Globus pallidus (tissue), 1 donor: Measurements from ENCODE around the gene TMEM185B.

Experiments
- DNase-seq: peaks from one replicate; pipeline ENCODE4 v3.0.0-alpha.2; 2015; ENCODE audit warnings: low spot score

Gene TMEM185B

GRCh38 chr2:120231564-120231973 is 8.4 kb upstream of the TMEM185B start:
- no peak for DNase-seq

DNA sequence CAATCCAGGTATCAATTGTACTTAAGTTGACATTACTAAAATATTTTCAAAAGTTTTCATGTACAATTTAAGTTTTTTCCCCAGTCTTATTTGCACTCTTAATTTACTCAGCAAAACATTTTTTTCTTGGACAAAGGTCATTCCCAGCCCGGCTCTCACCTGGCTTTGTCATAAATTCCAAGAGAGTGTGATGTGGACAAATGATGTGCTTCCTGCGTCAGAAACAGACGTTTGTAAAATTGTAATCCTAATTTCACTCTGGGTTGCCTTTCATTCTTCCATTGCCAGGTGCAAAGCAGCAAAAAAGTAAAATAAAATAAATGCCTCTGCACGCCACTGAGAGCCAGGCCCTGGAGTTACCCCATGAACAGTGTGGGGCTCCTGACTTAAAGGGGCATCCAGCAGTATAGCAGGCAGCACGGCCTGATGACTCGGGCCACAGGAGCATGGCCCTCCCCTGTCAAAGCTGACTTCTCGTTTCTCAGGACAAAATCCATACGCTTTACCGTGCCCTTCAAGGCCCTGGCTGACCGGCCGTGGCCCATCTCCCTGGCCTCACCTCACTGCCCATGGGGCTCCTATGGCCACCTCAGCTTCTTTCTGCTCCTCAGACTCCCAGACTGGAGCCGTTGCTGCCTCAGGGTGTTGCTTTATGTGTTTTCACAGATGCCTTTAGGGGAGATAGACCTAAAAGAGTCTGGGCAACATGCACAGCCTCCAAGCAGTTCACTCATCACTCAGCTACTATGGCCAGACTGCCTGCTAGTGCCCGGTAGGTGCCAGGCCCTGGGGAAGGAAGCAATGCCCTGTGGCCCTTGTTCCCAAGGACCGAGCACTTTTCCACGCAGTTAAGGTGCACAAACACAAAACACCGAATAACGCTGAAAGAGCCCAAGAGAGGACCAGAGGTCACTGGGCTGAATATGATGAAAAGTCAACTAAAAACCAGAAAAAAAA is 7.6 kb upstream of the TMEM185B start:
- no peak for DNase-seq

- DNase-seq: no peak
Measured at GRCh38 chr2:120229341-120229740, 6.1 kb upstream of the TMEM185B start.

- no peak for DNase-seq
Measured at GRCh38 chr2:120228503-120228902, 5.3 kb upstream of the TMEM185B start.

DNA sequence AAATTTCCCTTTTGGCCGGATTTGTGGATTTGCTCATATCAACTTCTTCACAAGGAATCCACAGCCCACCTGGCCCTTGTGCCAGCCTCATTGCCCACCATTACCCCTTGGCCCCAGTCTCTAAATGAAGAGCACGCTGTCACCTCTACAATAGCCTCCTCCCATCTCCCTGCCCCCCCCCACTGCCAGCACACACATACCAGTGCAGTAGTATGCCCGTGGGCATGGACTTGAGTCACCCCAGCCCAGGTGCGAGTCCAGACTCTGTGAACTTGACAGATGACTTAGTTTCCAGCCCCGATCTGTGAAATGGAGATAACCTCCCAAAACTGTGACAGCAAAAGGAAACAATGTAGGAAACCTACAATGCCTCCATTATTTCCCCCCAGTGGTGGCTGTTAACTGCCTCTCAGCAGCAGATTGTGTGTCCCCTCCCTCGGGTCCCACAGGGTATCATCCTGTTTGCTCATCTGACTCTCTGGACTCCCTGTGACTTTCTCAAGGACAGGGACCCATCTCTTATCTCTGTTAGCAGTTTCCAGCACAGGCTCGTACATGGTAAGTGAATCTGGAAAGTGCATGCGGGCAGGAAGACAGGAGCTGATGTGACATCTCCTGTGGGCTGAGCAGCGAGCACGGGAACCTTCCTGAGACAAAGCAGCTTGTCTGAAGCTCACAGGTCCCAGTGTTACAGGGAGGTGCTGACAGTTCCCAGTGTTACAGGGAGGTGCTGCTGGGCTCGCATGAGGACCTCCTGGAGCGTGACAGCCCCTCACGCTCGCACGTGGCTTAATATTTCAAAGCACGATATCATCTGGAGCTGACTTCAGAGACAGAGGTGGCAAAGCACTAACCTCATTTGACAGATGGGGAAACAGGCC is 4.2 kb upstream of the TMEM185B start:
- DNase-seq: no peak

- DNase-seq: no peak
Measured at GRCh38 chr2:120226316-120226715, 3.1 kb upstream of the TMEM185B start.

- DNase-seq: no peak
Measured at GRCh38 chr2:120225549-120226065, 2.4 kb upstream of the TMEM185B start.

DNA sequence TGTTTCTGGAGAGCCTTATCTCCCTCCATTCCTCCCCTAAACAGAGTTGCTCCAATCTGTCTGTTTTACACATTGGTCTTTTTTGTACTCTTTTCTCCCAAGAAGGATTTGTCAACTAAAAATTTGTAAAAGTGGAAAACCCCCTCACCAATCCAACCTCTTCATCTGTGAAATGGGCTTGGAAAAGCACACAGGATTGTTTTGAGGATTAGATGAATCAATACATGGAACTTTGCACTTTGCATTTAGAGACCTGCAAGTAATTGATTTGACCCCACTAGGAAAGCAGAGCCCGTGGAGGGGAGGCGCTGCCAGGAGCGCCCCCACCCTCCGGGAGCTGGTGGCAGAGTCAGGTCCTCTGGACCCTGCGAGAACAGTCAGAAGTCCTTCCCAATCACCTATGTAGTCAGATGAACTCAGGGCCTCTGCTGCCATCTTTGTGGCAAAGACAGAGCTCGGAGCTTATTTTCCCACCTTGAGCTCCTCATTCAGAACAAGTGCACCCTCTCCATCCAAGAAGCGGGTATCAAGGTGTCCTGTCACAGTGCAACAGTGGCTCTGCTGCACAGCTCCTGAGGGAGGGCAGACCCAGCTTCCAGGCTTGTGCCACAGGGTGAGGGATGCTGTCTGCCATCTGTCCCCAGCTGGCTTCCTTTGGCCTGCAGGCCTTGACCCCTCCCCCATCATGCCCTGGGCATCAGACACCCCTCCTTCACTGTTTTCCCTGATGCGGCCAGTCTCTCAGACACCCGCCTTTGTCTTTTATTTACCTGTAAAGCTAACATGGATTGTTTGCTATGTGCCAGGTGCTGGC is 1.7 kb upstream of the TMEM185B start:
- DNase-seq: no peak

GRCh38 chr2:120224256-120224655 is 1.1 kb upstream of the TMEM185B start:
- DNase-seq: no peak

DNA sequence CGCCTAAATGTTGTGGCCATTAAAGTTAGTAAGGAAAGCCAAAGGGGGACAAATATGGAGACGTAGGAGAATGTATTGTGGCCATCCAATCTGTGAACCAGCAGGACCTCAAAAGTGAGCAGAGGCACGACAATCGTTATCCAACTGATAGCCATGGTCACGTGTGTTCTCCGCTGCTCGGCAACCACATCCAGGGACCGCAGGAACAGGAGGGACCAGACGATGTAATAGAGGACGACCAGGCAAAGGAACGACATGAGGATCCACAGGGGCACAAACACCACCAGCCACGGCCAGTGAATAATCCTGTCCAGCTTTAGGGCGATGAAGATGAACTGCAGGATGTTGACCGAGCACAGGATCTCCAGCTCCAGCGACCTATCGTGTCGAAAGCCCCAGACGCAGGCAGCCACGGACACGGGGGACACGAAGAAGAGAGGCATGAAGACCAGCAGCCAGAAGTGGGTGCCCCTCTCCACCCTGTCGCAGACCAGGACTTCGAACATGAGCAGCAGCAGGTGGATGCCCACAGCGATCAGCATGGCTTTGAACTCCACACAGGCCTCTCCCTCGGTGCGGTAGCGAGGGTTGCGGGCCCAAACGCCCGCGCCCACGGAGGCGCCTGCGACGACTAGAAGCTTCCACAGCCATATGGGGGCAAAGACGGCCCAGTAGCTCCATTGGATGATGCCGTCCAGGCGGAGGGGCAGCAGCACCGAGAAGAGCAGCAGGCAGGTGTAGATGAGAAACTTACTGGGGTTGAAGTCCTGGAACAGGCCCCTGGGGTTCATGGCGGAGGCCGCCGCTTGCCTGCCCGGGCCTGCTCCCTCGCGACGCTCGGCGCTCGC is 790 bp downstream of the TMEM185B start:
- no peak for DNase-seq

GRCh38 chr2:120221616-120222015 is 1.6 kb downstream of the TMEM185B start:
- DNase-seq: no peak

DNA sequence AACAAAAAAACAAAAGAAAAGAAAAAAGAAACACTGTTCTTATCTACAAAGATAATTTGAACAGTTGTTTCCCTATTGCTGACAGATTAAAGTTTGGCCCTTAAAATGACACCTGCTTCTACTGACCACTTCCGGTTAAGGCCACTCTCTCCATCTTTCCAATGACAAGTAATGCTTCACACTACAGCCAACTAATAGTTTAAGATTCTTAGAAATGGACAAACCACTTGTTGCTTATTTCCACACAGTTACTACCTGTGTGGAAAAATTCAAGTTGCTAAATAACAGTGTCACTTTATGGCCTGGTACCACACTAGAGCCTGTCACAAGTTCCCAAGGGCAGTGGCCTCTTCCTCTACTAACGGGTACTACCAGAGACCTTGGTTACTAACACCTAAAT is 2.4 kb downstream of the TMEM185B start:
- no peak for DNase-seq

DNA sequence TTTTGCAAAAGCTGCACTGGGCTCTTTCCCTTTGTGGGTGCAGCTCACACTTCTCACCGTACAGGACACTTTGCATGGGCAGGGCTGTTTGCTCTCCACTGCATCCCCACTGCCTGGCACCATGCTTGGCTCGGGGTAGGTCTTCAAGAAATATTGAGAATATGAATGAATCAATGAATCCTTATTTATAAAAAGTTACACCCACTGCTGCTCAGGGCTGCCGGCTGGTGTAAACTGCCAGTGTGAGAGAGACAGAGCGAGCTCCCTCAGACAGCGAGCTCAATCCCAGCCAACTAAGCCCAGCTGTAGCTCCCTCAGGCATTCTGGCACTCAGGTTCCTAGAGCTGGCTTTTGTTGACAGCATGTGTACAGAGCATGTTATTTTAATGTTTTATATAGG is 3.4 kb downstream of the TMEM185B start:
- no peak for DNase-seq

DNA sequence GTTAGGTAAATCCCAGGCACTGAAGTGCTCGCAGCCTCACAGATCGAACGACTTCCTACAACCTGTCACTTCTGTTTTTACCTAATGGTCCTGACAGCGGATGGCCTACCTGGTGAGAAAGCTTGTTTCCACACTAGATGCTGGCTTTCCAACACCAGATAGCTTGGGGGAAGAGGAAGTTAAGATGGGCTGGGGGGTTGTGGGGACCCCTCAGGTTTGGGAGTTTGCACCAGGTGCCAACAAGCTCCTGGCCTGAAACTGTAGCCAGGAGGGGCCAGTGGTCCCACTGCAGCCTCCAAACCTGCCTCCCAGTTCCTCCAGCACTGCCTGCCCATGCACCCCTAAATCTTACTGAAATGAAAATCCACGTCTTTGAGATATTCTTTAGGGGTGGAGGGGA is 3.9 kb downstream of the TMEM185B start:
- DNase-seq: no peak

DNA sequence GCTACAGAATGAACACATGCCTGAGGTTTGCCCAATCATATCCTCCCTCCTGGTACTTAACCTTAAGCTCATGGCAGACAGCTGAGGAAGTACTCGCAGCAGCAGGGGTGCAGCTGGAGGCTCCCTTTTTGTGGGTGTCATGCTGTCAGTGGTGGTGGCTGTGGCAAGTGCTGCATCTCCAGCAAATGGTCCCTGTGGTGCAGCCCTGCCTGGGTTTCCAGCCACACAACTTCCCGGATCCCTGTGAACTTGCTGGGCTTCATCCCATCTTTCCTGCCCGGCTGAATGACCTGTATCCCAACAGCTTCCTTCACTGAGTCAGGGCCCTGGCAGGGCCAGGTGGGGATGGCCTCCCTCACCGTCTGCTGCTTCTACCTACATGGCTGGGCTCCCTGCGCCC is 5.0 kb downstream of the TMEM185B start:
- no peak for DNase-seq

- DNase-seq: no peak
Measured at GRCh38 chr2:120210270-120210693, 12.9 kb downstream of the TMEM185B start.

- DNase-seq: no peak
Measured at GRCh38 chr2:120209427-120210269, 13.6 kb downstream of the TMEM185B start.

DNA sequence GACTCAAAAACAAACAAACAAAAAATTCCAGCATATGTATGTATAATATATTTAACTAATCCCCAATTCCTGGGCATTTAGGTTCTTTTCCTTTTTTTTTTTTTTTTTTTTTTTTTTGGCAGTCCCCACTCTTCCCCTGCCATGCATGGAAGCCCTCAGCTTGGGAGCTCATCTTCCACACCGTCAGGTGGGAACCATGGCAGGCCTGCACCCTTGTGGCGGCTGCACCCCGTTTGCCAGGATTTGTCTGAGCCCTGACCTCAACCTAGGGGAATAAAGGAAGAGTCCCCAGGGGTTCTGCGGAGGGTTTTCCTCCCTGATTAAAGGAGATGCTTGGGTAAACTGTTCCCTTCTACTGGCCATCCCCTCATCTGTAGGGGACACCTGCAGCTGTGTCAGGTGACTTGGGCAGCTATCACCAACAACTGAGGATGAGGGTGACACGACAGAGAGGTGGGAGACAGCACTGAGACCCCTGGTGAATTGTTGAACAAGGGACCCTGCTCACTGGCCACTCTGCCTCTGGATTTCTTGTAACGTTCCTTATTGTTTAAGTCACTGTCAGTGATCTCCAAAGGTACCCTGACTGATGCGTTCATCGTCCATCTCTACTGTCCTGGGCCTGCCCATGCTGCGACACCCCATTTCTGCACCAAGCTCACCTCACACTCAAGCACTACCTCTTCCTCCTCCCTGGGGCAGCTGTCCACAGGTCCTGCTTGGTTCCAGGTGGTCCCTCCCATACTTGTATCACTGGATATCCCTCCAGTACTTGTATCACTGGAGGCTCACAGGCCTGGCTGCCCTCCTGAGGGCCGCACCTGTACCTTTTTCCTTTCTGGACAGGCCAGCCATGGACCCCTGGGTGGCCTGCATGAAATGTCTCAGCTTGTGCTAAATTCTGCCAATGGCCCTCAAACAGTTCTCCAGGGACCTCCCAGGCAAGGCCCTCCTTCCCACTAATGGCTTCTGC is 14.5 kb downstream of the TMEM185B start:
- DNase-seq: no peak
